ENCODE measurements around the gene PRPF19.

- TF ChIP-seq ZNF274 (IDR thresholded peaks at IDR 0.05; ENCODE audit: low read depth, low read length) (no peak), YY1 (IDR thresholded peaks at IDR 0.05; ENCODE audit: insufficient read depth, insufficient read length) (no peak)
These were observed 2.4 kb upstream of the PRPF19 start for GRCh38 chr11:60908803-60909202.

All from NT2/D1 (cell line).